ENCODE results near the gene KRTAP3-1.

KRTAP3-1 gene

GRCh38 chr17:40980117-40980516 lies 28.8 kb downstream of the KRTAP3-1 start:
- Histone ChIP-seq H3K9me3 (ENCODE audit: control insufficient read depth, low read length) (no peaks in the 10 kb centered on the region), H3K27ac (ENCODE audit: low read depth, low read length, severe bottlenecking) (peak overlapping the region; percentile 26), H3K36me3 (ENCODE audit: control insufficient read depth, insufficient read depth, low read length) (no peaks in the 10 kb centered on the region), H3K4me3 (ENCODE audit: extremely low read depth, insufficient read depth, low read length, poor library complexity, severe bottlenecking) (no peak overlapping the region), H3K4me1 (ENCODE audit: control insufficient read depth, insufficient read depth, low read length, poor library complexity, severe bottlenecking) (no peaks in the 10 kb centered on the region)
- WGBS, 2 experiments (ENCODE audit: insufficient coverage in 2 of 2), result 84 to 88% methylated on average over 2 to 3 of the region's 3 CpGs

- no peaks in the 10 kb centered on the region for H3K9me3 ChIP-seq (ENCODE audit: control insufficient read depth, low read length)
- no peaks in the 10 kb centered on the region for H3K36me3 ChIP-seq (ENCODE audit: control insufficient read depth, insufficient read depth, low read length)
- no peak overlapping the region for H3K4me3 ChIP-seq (ENCODE audit: extremely low read depth, insufficient read depth, low read length, poor library complexity, severe bottlenecking)
- no peak overlapping the region for H3K27ac ChIP-seq (ENCODE audit: low read depth, low read length, severe bottlenecking)
- no peaks in the 10 kb centered on the region for H3K4me1 ChIP-seq (ENCODE audit: control insufficient read depth, insufficient read depth, low read length, poor library complexity, severe bottlenecking)
- WGBS, 2 experiments (ENCODE audit: insufficient coverage in 2 of 2), result 91 to 95% methylated on average over 7 to 12 of the region's 13 CpGs
Measured at GRCh38 chr17:40978575-40979151, 30.3 kb downstream of the KRTAP3-1 start.

GRCh38 chr17:40975516-40975915 lies 33.4 kb downstream of the KRTAP3-1 start:
- no peaks in the 10 kb centered on the region for H3K36me3 ChIP-seq (ENCODE audit: control insufficient read depth, insufficient read depth, low read length)
- no peak overlapping the region for H3K4me3 ChIP-seq (ENCODE audit: extremely low read depth, insufficient read depth, low read length, poor library complexity, severe bottlenecking)
- H3K4me1 ChIP-seq (ENCODE audit: control insufficient read depth, insufficient read depth, low read length, poor library complexity, severe bottlenecking), result no peaks in the 10 kb centered on the region
- no peaks in the 10 kb centered on the region for H3K9me3 ChIP-seq (ENCODE audit: control insufficient read depth, low read length)
- H3K27ac ChIP-seq (ENCODE audit: low read depth, low read length, severe bottlenecking), result no peak overlapping the region

GRCh38 chr17:40974366-40974765 lies 34.6 kb downstream of the KRTAP3-1 start:
- Histone ChIP-seq H3K9me3 (ENCODE audit: control insufficient read depth, low read length) (no peaks in the 10 kb centered on the region), H3K4me1 (ENCODE audit: control insufficient read depth, insufficient read depth, low read length, poor library complexity, severe bottlenecking) (no peaks in the 10 kb centered on the region), H3K27ac (ENCODE audit: low read depth, low read length, severe bottlenecking) (no peak overlapping the region), H3K36me3 (ENCODE audit: control insufficient read depth, insufficient read depth, low read length) (no peaks in the 10 kb centered on the region), H3K4me3 (ENCODE audit: extremely low read depth, insufficient read depth, low read length, poor library complexity, severe bottlenecking) (no peak overlapping the region)
- WGBS, 2 experiments (ENCODE audit: insufficient coverage in 2 of 2), result 92% methylated on average over 2 of the region's 3 CpGs; no CpG with 5 or more reads in 1 of the 2 experiments

- Histone ChIP-seq H3K9me3 (ENCODE audit: control insufficient read depth, low read length) (no peaks in the 10 kb centered on the region), H3K4me1 (ENCODE audit: control insufficient read depth, insufficient read depth, low read length, poor library complexity, severe bottlenecking) (no peaks in the 10 kb centered on the region), H3K27ac (ENCODE audit: low read depth, low read length, severe bottlenecking) (no peak overlapping the region), H3K36me3 (ENCODE audit: control insufficient read depth, insufficient read depth, low read length) (no peaks in the 10 kb centered on the region), H3K4me3 (ENCODE audit: extremely low read depth, insufficient read depth, low read length, poor library complexity, severe bottlenecking) (no peak overlapping the region)
- no CpG with 5 or more reads among the region's 1 CpG for WGBS, 2 experiments (ENCODE audit: insufficient coverage in 2 of 2)
Measured at GRCh38 chr17:40967582-40967981, 41.3 kb downstream of the KRTAP3-1 start.

GRCh38 chr17:40966848-40967247 lies 42.1 kb downstream of the KRTAP3-1 start, which contains the start of gene KRT39:
Gene KRT39 (minus strand): TSS chr17:40966948. CDS start chr17:40966856, 92 bp downstream.
- no CpG with 5 or more reads among the region's 1 CpG for WGBS, 2 experiments (ENCODE audit: insufficient coverage in 2 of 2)

GRCh38 chr17:40963838-40964237 lies 45.1 kb downstream of the KRTAP3-1 start:
- Histone ChIP-seq H3K27ac (ENCODE audit: low read depth, low read length, severe bottlenecking) (no peak overlapping the region), H3K4me3 (ENCODE audit: extremely low read depth, insufficient read depth, low read length, poor library complexity, severe bottlenecking) (no peak overlapping the region), H3K36me3 (ENCODE audit: control insufficient read depth, insufficient read depth, low read length) (no peaks in the 10 kb centered on the region), H3K4me1 (ENCODE audit: control insufficient read depth, insufficient read depth, low read length, poor library complexity, severe bottlenecking) (no peaks in the 10 kb centered on the region), H3K9me3 (ENCODE audit: control insufficient read depth, low read length) (no peaks in the 10 kb centered on the region)
- WGBS, 2 experiments (ENCODE audit: insufficient coverage in 2 of 2), result no CpG with 5 or more reads among the region's 1 CpG

More at GRCh38 chr17:40966848-40967247, 42.1 kb downstream of the KRTAP3-1 start, which contains the start of gene KRT39:
- Histone ChIP-seq H3K4me1 (ENCODE audit: control insufficient read depth, insufficient read depth, low read length, poor library complexity, severe bottlenecking) (no peaks in the 10 kb centered on the region), H3K9me3 (ENCODE audit: control insufficient read depth, low read length) (no peaks in the 10 kb centered on the region), H3K36me3 (ENCODE audit: control insufficient read depth, insufficient read depth, low read length) (no peaks in the 10 kb centered on the region), H3K27ac (ENCODE audit: low read depth, low read length, severe bottlenecking) (no peak within 1 kb of the TSS), H3K4me3 (ENCODE audit: extremely low read depth, insufficient read depth, low read length, poor library complexity, severe bottlenecking) (no peak within 1 kb of the TSS)

GRCh38 chr17:40962059-40962561 lies 46.8 kb downstream of the KRTAP3-1 start:
- WGBS, 2 experiments (ENCODE audit: insufficient coverage in 2 of 2), result 96 to 100% methylated on average over 2 to 3 of the region's 4 CpGs
- peaks cover 3% of the 10 kb centered on the region for H3K4me1 ChIP-seq (ENCODE audit: control insufficient read depth, insufficient read depth, low read length, poor library complexity, severe bottlenecking)
- no peaks in the 10 kb centered on the region for H3K36me3 ChIP-seq (ENCODE audit: control insufficient read depth, insufficient read depth, low read length)
- H3K9me3 ChIP-seq (ENCODE audit: control insufficient read depth, low read length), result no peaks in the 10 kb centered on the region
- H3K27ac ChIP-seq (ENCODE audit: low read depth, low read length, severe bottlenecking), result no peak overlapping the region
- no peak overlapping the region for H3K4me3 ChIP-seq (ENCODE audit: extremely low read depth, insufficient read depth, low read length, poor library complexity, severe bottlenecking)

GRCh38 chr17:40961591-40961990 lies 47.3 kb downstream of the KRTAP3-1 start:
- Histone ChIP-seq H3K9me3 (ENCODE audit: control insufficient read depth, low read length) (no peaks in the 10 kb centered on the region), H3K36me3 (ENCODE audit: control insufficient read depth, insufficient read depth, low read length) (no peaks in the 10 kb centered on the region), H3K4me3 (ENCODE audit: extremely low read depth, insufficient read depth, low read length, poor library complexity, severe bottlenecking) (no peak overlapping the region), H3K27ac (ENCODE audit: low read depth, low read length, severe bottlenecking) (no peak overlapping the region), H3K4me1 (ENCODE audit: control insufficient read depth, insufficient read depth, low read length, poor library complexity, severe bottlenecking) (peaks cover 3% of the 10 kb centered on the region)
- WGBS, 2 experiments (ENCODE audit: insufficient coverage in 2 of 2), result no CpG with 5 or more reads among the region's 1 CpG

- no peaks in the 10 kb centered on the region for H3K36me3 ChIP-seq (ENCODE audit: control insufficient read depth, insufficient read depth, low read length)
- WGBS, 2 experiments (ENCODE audit: insufficient coverage in 2 of 2), result 87 to 91% methylated on average over 7 to 8 of the region's 10 CpGs
- H3K9me3 ChIP-seq (ENCODE audit: control insufficient read depth, low read length), result no peaks in the 10 kb centered on the region
- H3K4me1 ChIP-seq (ENCODE audit: control insufficient read depth, insufficient read depth, low read length, poor library complexity, severe bottlenecking), result peaks cover 3% of the 10 kb centered on the region
- no peak overlapping the region for H3K4me3 ChIP-seq (ENCODE audit: extremely low read depth, insufficient read depth, low read length, poor library complexity, severe bottlenecking)
- H3K27ac ChIP-seq (ENCODE audit: low read depth, low read length, severe bottlenecking), result no peak overlapping the region
Measured at GRCh38 chr17:40960144-40960543, 48.8 kb downstream of the KRTAP3-1 start.
